ENCODE data around the gene PAQR7.

Gene PAQR7

DNA sequence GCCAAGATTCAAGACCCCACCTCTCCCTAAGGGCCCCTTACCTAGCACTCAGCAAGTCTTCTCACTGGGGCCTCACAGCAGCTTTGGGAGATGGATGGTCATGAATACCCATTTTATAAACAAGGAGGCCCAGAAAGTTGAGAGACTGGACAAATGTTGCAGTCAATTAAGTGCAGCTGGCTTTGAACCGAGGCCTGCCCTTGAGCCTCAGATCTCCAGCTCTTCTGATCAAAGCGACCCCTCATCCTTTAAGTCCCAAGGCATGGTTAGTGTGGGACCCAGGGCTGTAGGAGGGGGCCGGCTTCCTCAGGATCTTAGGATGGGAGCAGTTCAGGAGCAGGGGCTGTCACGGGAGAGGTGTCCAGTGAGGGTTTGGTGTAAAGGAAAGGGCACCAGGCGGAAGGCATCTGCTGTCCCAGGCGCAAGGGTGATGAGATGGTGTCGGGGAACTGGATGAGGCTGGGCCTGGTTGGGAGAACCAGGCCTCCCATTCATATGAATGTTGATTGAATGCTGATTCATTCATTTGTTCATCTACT is 60.9 kb downstream of the PAQR7 start:
- DNase-seq = no peak

DNA sequence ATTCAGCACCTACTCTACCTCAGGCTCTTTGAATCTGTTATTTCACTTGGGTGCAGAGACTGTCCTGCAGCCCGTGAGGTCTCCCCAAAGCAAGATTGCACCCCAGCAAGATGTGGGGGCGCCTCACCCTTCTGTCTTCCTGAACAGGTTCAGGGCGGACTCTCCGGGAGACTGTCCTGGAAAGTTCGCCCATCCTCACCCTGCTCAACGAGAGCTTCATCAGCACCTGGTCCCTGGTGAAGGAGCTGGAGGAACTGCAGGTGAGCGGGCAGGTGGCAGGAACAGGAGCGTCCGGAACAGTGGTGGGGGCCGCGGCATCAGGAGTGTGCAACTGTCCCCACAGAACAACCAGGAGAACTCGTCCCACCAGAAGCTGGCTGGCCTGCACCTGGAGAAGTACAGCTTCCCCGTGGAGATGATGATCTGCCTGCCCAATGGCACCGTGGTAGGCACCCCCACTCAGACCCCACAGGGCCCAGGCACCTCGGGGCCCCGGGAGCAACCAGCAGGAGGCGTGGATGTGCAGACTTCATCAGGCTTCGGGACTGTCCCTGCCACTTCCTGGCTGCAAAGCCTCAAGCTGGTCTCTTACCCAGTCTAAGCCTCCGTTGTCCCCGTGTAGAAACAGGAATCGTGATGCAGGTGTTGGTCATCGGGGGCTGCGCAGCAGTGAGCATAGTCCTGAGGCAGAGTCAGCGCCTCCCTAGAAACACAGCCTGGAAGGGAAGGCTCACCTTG is 61.6 kb downstream of the PAQR7 start:
- DNase-seq = no peak

DNA sequence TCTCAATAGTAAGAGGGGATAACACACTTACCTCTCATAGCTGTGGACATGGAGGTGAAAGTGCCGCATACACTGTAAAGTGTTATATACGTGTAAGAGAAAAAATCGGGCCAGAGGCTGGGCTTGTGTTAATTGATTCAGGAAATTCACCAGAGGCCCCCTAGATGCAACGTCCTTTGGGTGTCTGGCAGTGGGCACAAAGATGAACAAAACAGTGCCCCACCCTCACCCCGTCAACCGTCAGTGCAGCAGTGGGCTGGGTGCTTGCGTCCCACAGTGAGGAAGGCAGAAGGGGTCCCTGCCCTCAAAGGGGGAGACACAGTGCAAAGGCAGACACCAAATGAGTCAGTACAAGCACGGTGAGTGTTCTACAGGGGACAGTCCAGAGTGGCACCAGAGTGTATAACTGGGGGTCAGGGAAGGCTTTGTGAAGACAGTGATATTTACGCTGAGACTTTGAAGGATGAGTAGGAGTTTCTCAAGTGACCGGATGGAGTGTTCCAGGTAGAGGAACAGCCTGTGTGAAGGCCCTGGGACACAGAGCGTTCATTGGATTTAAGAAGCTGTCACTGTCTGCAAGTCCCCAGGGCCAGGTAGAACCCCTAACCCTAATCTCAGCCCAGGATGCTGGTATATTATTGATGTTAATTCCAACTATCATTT is 62.3 kb downstream of the PAQR7 start:
- DNase-seq = no peak
